Activated T-cell treated with anti-CD3 and anti-CD28 coated beads for 1 hour (primary cell): Measurements from ENCODE around the gene RAD51B.

Experiments
- DNase-seq: peaks from one replicate; pipeline ENCODE4 v3.0.0-alpha.2; 2020; ENCODE audit warnings: low read depth

RAD51B gene

DNA sequence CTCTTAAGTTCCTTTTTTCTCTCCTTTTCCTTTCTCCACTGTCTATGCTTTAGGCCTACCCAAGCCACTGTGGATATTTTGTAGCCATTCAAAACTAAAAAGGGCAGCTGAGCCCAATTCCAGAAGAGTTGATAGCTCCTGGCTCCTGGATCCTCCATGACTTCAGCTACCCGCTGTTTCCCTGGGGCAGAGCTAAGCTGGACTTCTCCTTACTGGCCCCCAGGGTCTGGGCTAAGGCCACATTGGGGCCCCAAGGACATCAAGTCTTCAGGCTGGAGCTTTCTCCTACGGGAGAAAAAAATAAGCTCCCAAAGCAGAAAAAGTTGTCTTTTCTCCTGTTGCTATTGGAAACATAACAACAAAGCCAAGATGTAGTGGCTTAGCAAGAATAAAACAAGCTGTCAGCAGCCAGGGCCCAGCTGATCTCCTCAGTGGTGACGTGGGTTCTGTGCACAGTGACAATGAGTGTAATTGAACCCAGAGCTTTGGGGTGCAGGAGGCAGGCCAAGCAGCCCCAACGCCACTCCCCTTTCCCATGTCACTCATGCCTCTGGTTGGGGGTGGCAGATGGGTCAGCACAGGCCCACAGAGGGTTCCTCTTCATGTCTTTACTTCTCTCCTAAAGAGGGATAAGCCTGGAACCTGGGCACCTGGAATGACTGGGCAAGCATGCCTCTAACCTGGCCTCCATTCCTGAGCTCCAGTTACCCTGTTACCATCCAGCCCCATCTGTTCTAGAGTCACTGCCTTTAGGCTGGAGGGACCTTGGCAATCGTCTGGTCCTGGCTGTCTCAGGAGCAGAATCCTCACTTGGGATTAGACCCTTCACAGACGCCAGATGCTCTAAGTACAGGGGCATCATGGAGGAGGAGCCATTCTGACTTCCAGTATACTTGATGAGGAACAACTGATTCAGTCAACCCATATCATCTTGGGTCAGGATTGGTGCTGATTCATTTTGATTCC lies 802.1 kb downstream of the RAD51B start:
- no peak for DNase-seq

DNA sequence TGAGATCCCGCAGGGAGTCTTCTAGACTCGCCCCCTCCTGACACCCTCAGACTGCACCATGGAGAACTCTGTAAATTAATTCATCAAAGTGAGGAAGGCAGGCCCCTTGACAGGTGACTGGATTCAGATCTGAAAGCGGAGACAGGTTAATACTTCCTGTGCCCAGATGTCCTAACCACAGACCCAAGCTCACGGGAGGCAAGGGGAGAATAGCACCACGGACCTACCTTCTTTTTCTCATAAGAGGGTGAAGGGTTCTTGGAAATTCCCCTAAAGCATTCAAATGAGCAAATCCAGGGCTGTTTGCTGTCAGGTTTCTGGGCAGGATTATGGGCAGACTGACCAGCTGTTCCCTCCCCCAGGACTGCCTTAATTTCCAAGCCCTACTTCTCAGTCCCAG lies 803.3 kb downstream of the RAD51B start:
- no peak for DNase-seq

- DNase-seq: no peak
These were observed 803.7 kb downstream of the RAD51B start for GRCh38 chr14:68623307-68623706.

DNA sequence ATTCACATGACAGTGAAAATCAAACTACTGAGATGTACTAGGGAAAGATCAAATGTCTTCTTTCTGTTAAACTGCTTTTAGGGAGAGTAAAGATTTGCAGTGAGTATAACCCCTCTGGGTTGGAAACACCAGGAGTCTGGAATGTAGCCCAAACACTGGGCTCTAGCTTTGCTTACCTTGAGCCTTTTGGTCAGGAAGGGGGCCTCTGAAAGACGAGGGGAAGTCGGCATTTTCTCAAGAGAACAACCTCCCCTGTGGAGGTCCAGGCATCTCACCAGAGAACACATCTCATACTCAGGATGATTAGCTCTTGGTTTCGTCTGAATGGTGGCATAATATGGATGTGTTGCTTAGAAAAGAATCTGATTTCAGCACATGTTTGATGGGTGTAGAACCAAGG lies 804.2 kb downstream of the RAD51B start:
- DNase-seq: no peak

- DNase-seq: no peak
These were observed 805.1 kb downstream of the RAD51B start for GRCh38 chr14:68624541-68625220.

- no peak for DNase-seq
These were observed 805.9 kb downstream of the RAD51B start for GRCh38 chr14:68625366-68626090.

DNA sequence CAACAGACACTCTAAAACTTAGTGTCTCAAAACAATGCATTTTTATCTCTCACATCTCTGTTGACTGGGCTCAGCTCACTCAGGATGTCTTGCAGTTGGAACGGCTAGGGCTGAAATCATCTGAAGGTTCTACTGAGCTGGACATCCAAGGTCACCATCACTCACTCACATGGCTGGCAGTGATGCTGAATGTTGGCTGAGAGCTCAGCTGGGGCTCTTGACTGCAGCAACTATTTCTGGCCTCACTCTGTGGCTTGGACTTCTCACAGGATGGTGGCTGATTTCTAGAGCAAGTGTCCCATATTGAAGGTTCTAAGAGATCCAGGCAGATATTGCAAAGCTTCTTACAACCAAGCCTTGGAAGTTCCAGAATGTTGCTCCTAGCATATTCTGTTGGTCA lies 806.8 kb downstream of the RAD51B start:
- DNase-seq: no peak

DNA sequence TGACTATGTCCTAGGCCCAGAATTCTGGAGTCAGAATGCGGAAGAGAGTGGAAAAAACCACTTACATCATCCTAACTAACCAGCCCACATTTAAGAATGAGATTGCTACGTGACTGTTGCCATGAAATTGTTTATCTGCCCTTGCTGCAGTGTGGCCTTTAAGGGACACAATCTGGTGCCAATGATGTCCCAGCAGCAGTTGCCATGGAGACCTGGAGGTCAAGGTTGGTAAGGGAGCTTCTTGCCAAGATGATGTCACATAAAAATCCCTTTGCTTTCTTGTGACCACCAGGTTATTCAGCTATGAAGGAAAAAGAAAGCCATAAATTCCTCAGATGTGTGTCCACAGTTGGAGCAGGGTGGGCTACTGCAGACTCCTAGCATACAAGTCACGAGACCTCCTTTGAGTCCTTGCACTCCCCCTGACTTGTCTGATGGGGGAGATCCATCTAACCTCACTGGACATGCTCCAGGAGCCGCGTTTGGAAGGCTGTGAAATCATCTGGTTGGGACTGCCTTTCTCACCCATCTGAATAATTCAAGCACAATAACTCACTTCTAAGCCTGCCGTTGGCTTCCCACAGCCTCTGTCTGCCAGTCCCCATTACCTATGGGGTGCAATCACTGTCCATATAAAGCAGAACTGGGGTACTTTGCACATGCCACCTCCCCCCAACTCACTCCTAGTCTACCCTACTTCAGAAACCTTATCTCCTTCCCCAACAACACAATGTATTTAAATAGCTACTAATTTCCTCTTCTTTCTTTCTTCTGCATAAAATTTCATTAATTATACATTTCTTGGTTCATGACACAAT lies 807.7 kb downstream of the RAD51B start:
- no peak for DNase-seq

DNA sequence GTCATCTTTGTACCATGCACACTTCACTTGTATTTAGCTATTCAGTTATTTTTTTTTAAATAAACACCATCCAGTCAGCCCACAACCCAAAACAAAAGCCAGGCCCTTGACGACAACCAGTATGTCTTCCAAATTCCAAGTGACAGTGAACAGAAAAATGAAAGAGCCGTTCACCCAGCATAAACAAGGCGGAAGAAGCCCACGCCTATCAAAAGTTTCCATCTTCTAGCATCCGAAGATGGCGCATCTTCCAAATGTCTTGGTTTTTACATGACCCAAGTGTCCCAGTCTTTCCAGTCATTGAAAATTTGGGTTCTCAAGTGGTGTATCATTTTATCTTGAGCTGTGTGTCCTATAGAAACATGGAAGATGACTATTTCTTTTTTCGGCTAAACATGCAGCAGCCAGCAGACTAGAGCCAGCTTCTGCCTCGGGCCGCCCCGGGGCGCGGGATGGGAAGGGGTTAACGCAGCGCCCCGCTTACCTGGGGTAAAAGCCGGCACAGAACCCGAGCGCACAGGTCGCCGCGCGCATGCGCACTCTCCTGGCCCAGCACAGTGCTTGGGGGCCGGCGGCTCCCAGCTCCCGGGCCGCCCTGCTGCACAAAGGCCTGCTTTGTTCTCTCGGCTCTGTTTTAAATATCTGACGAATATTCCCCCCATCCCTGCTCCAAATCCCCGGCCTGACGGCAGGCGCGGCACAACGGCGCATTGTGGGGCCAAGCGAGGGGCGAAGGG lies 808.5 kb downstream of the RAD51B start:
- DNase-seq: peak; percentile 59

DNA sequence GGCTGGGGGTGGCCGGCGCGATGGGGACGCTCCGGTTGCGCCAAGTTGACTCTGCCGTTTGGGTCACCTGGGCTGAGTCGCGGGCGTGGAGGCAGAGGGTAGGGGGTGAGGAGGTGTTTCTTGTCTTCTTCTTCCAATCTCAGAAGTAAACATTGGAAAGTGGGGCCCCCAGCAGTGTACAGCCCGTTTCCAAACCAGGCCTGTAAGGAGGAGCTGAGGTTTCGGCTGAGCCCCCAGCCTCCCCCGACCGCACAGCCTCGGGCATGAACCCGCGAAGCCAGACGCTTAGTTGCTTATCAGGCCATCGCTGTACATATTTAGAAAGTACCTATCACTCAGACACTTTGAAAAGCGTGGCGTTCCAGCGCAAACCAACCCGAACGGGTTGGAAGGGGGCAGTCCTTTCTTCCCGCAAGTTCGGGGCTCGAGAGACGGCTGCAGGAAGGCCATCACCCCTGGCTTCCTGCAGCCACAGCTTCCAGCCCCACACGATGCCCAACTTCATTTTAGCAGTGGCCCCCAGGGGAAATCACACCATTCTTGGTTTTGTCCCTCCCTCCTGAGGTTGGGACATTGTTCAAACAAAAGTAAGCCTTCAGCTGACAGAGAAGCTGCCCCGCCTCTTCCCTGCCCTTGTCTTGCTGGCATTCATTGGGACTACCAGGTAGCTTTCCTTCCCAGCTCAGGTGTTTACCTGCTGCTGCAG lies 809.2 kb downstream of the RAD51B start:
- DNase-seq: peak; percentile 14

- no peak for DNase-seq
These were observed 810.5 kb downstream of the RAD51B start for GRCh38 chr14:68630081-68630571.

- DNase-seq: no peak
These were observed 811.2 kb downstream of the RAD51B start for GRCh38 chr14:68630611-68631393.

GRCh38 chr14:68631394-68632053 lies 811.9 kb downstream of the RAD51B start:
- no peak for DNase-seq

DNA sequence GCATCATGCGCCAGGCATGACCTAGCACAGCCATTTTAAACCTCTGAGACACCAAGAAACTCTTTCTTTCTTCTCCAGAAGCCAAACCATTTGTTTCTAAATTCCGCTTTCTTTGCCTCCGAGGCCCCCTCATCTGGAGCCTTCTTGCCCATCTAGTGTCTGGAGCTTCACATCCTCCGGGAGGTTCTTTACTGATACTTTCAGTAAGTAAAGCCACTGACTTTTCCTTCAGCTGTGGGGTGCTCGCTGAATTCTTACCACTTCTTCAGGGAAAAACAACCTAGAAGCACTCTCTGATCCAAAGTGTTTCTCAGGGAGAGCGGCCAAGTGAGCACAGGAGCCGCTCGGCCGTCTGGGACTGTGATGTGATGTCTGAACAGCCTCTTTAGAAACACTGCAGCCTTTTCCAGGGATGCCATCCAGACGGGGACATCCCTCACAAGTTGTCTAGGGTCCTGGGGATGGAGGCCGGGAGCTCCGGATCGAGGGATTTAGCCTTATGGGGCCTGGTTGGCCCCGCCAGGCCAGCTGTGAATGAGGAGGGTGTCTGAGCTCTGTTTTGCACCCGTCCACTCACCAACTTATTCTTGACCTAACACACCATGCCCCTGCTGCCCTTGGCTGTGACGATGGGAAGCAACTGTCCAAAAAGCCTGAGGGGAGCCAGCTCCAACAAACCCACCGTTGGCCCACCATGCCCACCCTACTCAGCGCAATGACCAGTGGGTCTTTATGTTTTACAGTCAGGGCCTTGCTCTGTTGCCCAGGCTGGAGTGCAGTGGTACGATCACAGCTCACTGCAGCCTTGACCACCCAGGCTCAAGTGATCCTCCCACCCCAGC lies 812.7 kb downstream of the RAD51B start:
- DNase-seq: no peak

- no peak for DNase-seq
These were observed 813.8 kb downstream of the RAD51B start for GRCh38 chr14:68633131-68633991.

GRCh38 chr14:68634332-68634731 lies 814.8 kb downstream of the RAD51B start:
- no peak for DNase-seq
